NCI-H1694 treated with DMSO at 0.1 percent for 48 hours (cell line): ENCODE results near the gene MSTN.
A peak's percentile ranks its signal among the peaks of the same experiment; 100 is the strongest.
"Not testable (repeated sequence)": the region's sequence is repeated elsewhere in the genome, so short reads cannot be mapped to it uniquely, and the experiment has no call there.

Source experiments
- DNase-seq: peaks from one replicate; lab custom pipeline; 2025; lab: John Stamatoyannopoulos, UW

MSTN gene

GRCh38 chr2:190063624-190064023, 1.1 kb upstream of the MSTN start:
- DNase-seq = no peak

- DNase-seq = no peak
These were observed 476 bp downstream of the MSTN start for GRCh38 chr2:190062053-190062452.

- DNase-seq = no peak
These were observed 1.9 kb downstream of the MSTN start for GRCh38 chr2:190060626-190061025.

- DNase-seq = no peak
These were observed 2.5 kb downstream of the MSTN start for GRCh38 chr2:190060019-190060418.

GRCh38 chr2:190053426-190053825, 9.1 kb downstream of the MSTN start:
- no peak for DNase-seq

- no peak for DNase-seq
These were observed 10.2 kb downstream of the MSTN start for GRCh38 chr2:190052307-190052706.

GRCh38 chr2:190051223-190051622, 11.3 kb downstream of the MSTN start:
- DNase-seq = no peak

GRCh38 chr2:190050001-190050400, 12.5 kb downstream of the MSTN start:
- DNase-seq = no peak

- DNase-seq = no peak
These were observed 17.7 kb downstream of the MSTN start for GRCh38 chr2:190044866-190045265.

GRCh38 chr2:190043441-190043840, 19.1 kb downstream of the MSTN start:
- DNase-seq = no peak

- DNase-seq = no peak
These were observed 26.5 kb downstream of the MSTN start for GRCh38 chr2:190036071-190036470.

- DNase-seq = not testable (repeated sequence)
These were observed 28.1 kb downstream of the MSTN start for GRCh38 chr2:190034417-190034816.

GRCh38 chr2:190031969-190032618, 30.4 kb downstream of the MSTN start:
- no peak for DNase-seq

- peak; percentile 63 for DNase-seq
These were observed 38.7 kb downstream of the MSTN start for GRCh38 chr2:190023860-190024259.

GRCh38 chr2:190020720-190021119, 41.8 kb downstream of the MSTN start:
- DNase-seq = no peak

- no peak for DNase-seq
These were observed 44.7 kb downstream of the MSTN start for GRCh38 chr2:190017837-190018236.

- DNase-seq = not testable (repeated sequence)
These were observed 46.6 kb downstream of the MSTN start for GRCh38 chr2:190015969-190016368.
